Epidermal melanocyte (primary cell): ENCODE results near the gene NXPH1.

Source experiments
- DNase-seq: peaks from one replicate; pipeline ENCODE4 v3.0.0; 2011; ENCODE audit warnings: low spot score; ENCODE audit not compliant: insufficient read length

The NXPH1 gene

GRCh38 chr7:8433477-8434289, at the start of gene NXPH1:
NXPH1 (plus strand) TSS chr7:8433609.
- DNase-seq, result no peak

GRCh38 chr7:8384901-8385300, 48.5 kb upstream of the NXPH1 start:
- DNase-seq, result no peak

GRCh38 chr7:8386926-8387550, 46.4 kb upstream of the NXPH1 start:
- no peak for DNase-seq

- no peak for DNase-seq
These were observed 45.7 kb upstream of the NXPH1 start for GRCh38 chr7:8387551-8388256.

GRCh38 chr7:8388257-8388625, 45.2 kb upstream of the NXPH1 start:
- DNase-seq, result no peak

- no peak for DNase-seq
These were observed 43.7 kb upstream of the NXPH1 start for GRCh38 chr7:8389593-8390261.

- no peak for DNase-seq
These were observed 43.2 kb upstream of the NXPH1 start for GRCh38 chr7:8390262-8390626.

GRCh38 chr7:8391353-8392062, 41.9 kb upstream of the NXPH1 start:
- no peak for DNase-seq

- DNase-seq, result no peak
These were observed 37.1 kb upstream of the NXPH1 start for GRCh38 chr7:8396294-8396693.

- no peak for DNase-seq
These were observed 24.5 kb upstream of the NXPH1 start for GRCh38 chr7:8408871-8409270.

- no peak for DNase-seq
These were observed 22.3 kb upstream of the NXPH1 start for GRCh38 chr7:8411103-8411502.

GRCh38 chr7:8413600-8413999, 19.8 kb upstream of the NXPH1 start:
- DNase-seq, result no peak

- DNase-seq, result no peak
These were observed 14.7 kb upstream of the NXPH1 start for GRCh38 chr7:8418629-8419245.

GRCh38 chr7:8422177-8422576, 11.2 kb upstream of the NXPH1 start:
- DNase-seq, result no peak

- no peak for DNase-seq
These were observed 10.4 kb upstream of the NXPH1 start for GRCh38 chr7:8423057-8423456.

- no peak for DNase-seq
These were observed 8.2 kb upstream of the NXPH1 start for GRCh38 chr7:8425223-8425622.

GRCh38 chr7:8430643-8431042, 2.8 kb upstream of the NXPH1 start:
- DNase-seq, result no peak

- DNase-seq, result no peak
These were observed 1.0 kb downstream of the NXPH1 start for GRCh38 chr7:8434290-8435002.

- DNase-seq, result no peak
These were observed 1.7 kb downstream of the NXPH1 start for GRCh38 chr7:8435095-8435494.
